PFSK-1 (cell line): ENCODE data around the gene CDH24.

ENCODE experiments used
- POLR2AphosphoS5 ChIP-seq: IDR thresholded peaks from 2 replicates; pipeline ENCODE4 v1.6.1; 2012; ENCODE audit warnings: low read depth, mild to moderate bottlenecking, control low read depth, low read length, moderate library complexity
- SIN3A ChIP-seq: IDR thresholded peaks from 2 replicates; pipeline ENCODE4 v1.6.1; 2012; ENCODE audit warnings: mild to moderate bottlenecking, low read length, moderate library complexity, borderline replicate concordance; ENCODE audit not compliant: insufficient read depth
- TAF1 ChIP-seq: IDR thresholded peaks from 2 replicates; pipeline ENCODE4 v1.6.1; 2012; ENCODE audit warnings: low read length, control low read depth, borderline replicate concordance; ENCODE audit not compliant: insufficient read depth
- TF ChIP-seq, protein P1 (sequence below), 2 experiments: IDR thresholded peaks; 2 replicates each; pipeline versions ENCODE4 v1.6.1 to v1.8.0; 2011 to 2012; ENCODE audit warnings: low read depth in 2 of 2, low read length in 2 of 2, control low read depth in 1 of 2, inconsistent platforms in 1 of 2, mild to moderate bottlenecking in 1 of 2, moderate library complexity in 1 of 2; ENCODE audit not compliant: insufficient read depth in 1 of 2

DNA sequence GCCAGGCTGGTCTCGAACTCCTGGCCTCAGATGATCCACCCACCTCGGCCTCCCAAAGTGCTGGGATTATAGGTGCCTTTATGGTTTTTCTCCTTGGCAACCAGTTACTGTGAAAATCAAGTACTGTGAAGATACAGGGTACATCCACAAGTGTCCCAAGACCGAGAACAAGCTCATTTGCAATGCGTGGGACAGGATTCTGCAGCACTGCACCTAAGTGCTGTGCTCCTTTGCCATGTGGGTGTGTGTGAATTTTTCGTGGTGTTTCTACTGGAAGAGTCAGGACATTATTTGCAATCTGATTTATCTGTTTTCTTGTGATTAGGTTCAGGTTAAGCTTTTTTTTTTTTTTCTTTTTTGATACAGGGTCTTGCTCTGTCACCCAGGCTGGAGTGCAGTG is 40.2 kb downstream of the CDH24 start:
- TF ChIP-seq, protein P1, sequence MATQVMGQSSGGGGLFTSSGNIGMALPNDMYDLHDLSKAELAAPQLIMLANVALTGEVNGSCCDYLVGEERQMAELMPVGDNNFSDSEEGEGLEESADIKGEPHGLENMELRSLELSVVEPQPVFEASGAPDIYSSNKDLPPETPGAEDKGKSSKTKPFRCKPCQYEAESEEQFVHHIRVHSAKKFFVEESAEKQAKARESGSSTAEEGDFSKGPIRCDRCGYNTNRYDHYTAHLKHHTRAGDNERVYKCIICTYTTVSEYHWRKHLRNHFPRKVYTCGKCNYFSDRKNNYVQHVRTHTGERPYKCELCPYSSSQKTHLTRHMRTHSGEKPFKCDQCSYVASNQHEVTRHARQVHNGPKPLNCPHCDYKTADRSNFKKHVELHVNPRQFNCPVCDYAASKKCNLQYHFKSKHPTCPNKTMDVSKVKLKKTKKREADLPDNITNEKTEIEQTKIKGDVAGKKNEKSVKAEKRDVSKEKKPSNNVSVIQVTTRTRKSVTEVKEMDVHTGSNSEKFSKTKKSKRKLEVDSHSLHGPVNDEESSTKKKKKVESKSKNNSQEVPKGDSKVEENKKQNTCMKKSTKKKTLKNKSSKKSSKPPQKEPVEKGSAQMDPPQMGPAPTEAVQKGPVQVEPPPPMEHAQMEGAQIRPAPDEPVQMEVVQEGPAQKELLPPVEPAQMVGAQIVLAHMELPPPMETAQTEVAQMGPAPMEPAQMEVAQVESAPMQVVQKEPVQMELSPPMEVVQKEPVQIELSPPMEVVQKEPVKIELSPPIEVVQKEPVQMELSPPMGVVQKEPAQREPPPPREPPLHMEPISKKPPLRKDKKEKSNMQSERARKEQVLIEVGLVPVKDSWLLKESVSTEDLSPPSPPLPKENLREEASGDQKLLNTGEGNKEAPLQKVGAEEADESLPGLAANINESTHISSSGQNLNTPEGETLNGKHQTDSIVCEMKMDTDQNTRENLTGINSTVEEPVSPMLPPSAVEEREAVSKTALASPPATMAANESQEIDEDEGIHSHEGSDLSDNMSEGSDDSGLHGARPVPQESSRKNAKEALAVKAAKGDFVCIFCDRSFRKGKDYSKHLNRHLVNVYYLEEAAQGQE (IDR thresholded peaks at IDR 0.05; ENCODE audit: insufficient read depth in 1 of 2, low read depth in 2 of 2, low read length in 2 of 2) = no peak
- TF ChIP-seq TAF1 = no peak
- no peak for TF ChIP-seq POLR2AphosphoS5
- TF ChIP-seq SIN3A = no peak
